LNCAP (cell line): Measurements from ENCODE around the gene DNAJB14.

Source experiments
- CTCF ChIP-seq: fragments of 450-650 bp; IDR thresholded peaks from 2 replicates; pipeline ENCODE4 v1.5.1; 2017; ENCODE audit warnings: mild to moderate bottlenecking

DNAJB14 gene

GRCh38 chr4:99894161-99894997 lies 52.0 kb downstream of the DNAJB14 start, which contains the start of gene LAMTOR3:
Gene LAMTOR3 (minus strand): TSS chr4:99894427. CDS start chr4:99893963, 464 bp downstream.
- TF ChIP-seq CTCF = no peak

- no peak for TF ChIP-seq CTCF
Observed at GRCh38 chr4:99893839-99894160, 52.6 kb downstream of the DNAJB14 start.

- TF ChIP-seq CTCF = no peak
Observed at GRCh38 chr4:99893029-99893428, 53.4 kb downstream of the DNAJB14 start.

GRCh38 chr4:99891351-99891750 lies 55.1 kb downstream of the DNAJB14 start:
- TF ChIP-seq CTCF = no peak

- no peak for TF ChIP-seq CTCF
Observed at GRCh38 chr4:99887837-99888236, 58.6 kb downstream of the DNAJB14 start.

GRCh38 chr4:99886146-99886545 lies 60.3 kb downstream of the DNAJB14 start:
- TF ChIP-seq CTCF = no peak

GRCh38 chr4:99885687-99886086 lies 60.7 kb downstream of the DNAJB14 start:
- TF ChIP-seq CTCF = no peak
